ENCODE data around the gene EFCAB8.
"Not testable (repeated sequence)": the region's sequence is repeated elsewhere in the genome, so short reads cannot be mapped to it uniquely, and the experiment has no call there.

The EFCAB8 gene

GRCh38 chr20:32975121-32975520, 116.4 kb downstream of the EFCAB8 start:
- not testable (repeated sequence) for DNase-seq

- DNase-seq: no peak
Observed at GRCh38 chr20:32975698-32976674, 117.3 kb downstream of the EFCAB8 start.

DNA sequence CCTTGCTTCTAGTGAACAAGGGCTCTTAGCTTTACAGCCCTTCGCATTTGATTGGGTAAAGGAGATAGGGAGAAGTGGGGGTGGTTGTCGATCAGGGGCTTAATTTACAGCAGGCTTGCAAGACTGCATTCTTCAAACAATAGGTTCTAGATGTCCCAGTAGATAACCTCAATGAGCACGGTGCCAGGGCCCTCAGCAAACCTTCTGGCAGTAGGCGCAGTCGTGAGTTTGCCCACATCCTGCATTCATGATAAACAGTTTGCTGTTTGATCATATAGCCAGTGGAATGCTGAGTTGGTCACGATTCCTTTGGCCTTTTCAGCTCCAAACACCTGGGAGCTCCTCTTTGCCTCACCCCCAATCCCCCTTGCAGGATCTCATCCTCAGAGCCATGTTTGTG, 118.0 kb downstream of the EFCAB8 start:
- no peak for DNase-seq

GRCh38 chr20:32977281-32978008, 118.7 kb downstream of the EFCAB8 start:
- no peak for DNase-seq

DNA sequence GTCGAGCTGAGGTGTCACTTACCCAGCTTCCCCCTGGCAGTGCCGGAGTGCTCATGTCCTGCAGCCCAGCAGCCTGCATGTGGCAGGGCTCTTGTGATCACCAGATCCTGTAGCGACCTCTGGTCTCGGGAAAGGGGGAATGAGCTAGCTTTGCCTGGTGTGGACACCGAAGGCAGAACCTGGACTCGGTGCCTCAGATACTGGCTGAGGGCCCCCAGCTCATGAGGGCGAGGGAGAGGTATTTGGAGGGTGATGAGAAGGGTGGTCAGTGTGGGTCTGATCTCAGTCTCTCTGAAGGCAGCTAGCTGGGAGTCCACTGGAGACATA, 119.2 kb downstream of the EFCAB8 start:
- no peak for DNase-seq

DNA sequence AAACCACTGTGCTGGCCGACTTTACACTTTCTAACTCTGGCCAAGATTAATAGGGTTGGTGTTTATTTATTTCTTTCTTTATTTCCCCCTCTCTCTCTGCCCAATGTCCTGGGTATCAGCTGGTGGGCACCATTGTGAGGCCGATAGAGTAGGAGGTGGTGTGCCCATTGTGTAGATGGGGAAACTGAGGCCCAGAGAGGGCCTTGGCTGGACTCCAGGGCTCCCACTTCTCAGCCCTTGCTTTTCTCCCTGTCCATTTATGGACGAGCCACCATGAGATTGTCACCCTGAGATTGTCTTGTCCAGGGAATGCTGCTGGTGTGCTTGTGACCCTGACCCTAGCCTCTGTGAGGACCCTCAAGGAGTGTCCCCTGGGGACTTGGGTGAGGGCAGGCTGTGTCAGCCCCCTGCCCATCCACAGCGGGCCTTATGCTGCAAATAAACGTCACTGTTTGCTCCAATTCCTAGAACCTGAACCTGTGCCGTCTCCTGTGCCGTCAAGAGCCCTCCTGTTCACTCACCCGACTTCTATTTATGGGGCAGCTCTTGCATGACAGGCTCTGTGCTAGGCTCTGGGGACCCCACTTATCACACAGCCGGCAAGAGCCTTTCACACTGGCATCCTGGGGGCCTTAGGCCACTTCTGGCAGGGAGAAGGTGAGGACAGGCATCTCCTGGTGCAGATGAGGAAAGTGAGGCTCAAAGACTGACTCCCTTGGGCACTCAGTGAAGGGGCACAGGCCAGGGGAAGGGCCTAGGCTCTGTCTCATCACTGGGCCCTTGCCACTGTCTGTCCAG, 120.7 kb downstream of the EFCAB8 start:
- no peak for DNase-seq

DNA sequence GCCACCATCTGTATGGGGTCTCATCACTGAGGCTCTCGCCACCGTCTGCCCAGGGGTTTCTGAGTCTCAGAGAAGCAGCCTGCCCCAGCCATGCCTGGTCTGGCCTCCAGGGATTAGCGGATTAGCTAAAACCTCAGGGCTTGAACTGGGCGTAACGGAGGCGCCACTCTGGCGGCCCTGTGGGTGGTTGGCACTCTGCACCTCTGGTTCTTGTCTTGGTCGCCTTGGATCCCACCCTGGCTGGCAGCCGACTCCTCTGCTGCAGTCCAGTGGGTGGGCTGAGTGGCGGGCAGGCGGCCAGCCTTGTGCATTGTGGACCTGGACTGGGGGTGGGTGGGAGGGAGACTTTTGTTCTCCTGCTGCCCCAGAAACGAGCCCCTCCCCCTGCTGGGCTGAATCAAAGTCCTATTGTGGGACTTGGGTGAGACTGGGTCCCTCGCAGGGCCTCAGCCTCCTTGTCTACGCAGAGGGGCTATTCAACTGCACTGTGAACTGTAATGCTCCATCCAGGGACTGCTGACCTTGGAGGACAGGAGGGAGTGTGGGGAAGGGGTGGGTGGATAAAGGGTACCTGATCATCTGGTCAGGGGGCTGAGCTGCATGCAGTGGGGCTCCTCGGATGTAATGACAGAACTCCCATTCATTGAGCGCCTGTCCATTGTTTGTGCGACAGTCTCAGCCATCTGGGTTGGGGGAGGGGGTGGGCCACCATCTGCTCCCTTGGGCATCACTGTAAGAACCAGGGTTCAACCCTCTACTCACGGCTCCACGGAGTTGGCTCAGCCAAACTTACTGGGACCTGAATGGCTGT, 121.6 kb downstream of the EFCAB8 start:
- DNase-seq: no peak

DNA sequence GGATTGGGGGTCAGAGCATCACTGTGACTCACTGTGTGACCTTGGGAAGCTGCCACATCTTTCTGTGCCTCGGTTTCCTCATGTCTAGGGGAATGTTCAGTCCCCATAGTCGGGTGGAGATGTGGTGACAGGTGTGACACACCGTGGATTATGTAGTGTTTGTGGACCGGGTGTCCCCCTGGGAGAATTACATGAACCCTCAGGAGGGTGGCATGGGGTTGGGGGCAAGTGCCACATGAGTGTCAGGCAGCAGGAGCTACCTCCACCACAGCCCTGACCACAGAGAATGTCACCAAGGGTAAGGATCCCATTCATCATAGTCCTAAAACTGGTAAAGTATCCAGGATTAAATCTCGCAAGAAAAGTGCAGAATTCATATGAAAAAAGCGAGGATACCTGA, 122.3 kb downstream of the EFCAB8 start:
- DNase-seq: no peak

DNA sequence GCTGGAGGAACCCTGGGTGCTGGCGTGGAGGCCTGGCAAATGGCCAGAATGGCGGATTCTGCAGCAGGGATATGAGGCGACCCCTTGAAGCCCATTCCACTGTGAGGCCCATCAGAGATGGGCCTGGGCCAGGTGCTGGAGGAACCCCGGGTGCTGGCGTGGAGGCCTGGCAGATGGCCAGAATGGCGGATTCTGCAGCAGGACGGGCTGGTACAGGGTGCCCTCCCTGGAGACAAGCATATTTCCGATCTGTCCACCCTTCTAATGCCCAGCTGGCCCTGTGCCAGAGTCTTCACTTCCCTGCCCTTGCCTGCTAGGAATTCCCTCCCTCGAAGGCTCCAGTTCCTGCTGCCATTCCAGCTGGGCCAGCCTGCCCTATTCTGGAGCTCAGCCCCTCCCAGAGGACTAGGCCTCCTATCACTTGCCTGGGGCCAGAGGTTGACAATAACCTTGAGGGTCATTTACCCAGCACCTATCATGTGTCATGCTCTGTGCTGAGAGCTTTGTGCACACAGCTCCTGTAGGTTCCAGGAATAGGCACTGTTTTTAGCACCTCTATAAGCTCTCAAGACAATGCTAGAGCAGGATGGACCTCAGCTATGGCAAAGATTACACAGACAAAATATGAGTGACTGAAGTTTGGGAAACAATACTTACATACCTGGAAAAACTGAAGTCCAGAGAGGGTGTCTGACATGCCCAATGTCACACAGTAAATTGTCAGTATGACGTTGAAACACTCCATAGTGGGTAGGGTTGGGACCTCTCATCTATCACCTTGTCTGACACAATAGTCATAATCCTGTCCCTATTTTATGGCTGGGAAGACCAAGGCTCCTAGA, 124.1 kb downstream of the EFCAB8 start:
- DNase-seq: no peak

DNA sequence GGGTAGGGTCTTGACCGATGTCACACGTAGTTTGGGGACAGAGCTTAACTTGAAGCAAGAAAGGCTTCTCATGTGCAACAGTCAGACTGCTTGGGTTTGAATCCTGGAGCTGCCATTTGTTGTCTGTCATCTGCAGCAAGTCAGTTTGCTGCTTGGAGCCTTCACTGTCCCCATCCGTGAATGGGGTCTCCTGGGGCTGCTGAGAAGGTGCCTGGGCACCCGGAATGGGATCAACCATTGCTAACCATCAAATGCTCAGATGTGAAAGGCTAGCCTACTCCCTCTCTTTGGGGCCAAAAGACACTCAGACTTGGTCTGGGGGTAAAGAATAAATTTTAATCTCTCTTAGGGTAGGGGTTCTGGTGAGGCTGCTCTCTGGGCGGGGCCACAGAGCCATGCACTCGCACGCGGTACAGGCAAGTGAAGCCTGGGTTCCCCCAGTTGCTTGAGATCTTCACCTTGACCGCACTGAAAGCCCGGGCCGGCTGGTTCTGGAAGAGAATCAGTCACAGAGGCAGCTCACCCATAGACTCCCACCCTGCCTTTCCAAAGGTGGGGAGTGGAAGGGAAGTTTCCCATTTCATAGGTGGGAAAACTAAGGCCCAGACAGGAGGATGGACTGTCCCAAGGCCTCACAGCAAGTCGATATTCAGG, 124.9 kb downstream of the EFCAB8 start:
- no peak for DNase-seq

DNA sequence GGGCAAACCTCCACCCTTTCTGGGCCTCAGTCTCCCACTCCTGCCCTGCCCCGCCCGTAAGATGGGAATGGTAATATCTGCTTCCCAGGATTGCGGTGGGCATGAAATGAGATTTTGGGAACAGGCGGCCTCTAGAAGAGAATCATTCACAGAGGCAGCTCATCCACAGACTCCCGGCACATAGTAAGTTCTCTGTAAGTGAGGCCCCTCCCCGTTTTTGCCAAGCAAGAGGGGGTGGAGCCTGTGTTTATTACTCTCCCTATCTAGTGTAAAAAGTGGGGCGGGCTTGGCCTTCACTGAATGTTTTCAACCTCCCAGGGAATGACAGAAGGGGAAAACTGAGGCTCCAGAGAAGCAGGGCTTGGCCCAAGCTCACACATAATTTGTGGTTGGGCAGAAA, 125.5 kb downstream of the EFCAB8 start:
- no peak for DNase-seq

DNA sequence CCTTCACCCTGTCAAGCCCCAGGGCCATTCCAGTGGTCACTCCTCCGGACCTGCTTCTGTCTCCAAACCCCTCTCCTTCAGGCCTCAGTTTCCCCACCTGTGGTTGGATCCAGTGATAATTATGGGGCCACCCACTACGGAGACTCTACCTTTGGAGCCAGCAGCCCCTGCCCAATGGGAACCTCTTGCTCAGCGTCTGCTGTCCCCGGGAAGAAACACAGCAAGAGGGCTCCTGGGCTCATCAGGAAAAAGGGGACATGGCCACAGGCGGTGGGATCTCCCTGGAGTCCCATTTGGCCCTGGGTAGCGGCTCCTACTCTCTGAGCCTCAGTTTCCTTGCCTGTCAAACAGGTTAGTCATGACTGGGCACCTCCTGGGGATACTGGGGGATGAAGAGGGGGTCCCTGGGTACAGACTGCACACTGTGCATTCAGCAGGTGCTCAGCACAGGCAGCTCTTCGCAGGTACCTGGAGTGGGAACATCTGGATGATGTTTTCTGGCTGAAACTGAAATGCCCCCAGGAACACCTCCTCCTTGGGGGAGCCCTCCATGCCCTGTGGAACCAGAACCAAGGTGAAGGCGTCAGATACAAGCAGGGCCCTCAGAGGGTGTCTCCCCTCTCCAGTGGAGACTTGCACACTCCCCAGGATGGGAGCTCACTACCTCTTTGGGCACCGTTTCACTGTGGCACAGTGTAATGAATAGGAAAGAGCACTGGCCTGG, 126.1 kb downstream of the EFCAB8 start:
- DNase-seq: no peak

- DNase-seq: no peak
Observed at GRCh38 chr20:32985596-32985995, 126.9 kb downstream of the EFCAB8 start.

DNA sequence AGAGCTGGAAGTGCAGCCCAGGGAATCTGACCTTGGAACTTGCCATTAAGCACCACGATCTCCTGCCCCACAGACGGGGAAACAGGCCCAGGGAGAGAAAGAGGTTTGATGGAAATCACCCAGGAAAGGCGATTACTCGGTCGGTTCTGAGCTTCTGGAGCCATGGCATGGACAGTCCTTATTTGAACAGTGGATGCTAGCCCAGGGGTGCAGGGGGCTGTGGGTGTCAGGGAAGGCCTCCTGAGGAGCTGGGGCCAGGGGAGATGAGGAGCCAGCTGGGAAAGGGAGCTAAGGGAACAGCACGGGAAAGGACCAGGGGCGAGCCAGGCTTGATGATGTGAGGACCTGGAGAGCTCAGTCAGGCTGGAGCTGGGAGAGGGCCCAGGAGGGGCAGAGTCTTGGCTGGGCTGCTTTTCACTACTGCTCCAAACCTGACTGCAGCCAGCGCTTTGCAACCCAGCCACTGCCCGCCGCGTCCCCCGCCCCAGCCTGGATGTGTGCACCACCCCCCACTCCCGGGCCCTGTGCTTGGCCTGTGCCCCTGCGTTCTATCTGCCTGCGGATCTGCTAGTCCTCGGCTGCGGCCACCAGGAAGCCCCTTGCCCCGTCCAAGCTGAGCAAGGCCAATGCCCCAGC, 127.7 kb downstream of the EFCAB8 start:
- DNase-seq: no peak

- no peak for DNase-seq
Observed at GRCh38 chr20:32987044-32987825, 128.5 kb downstream of the EFCAB8 start.

DNA sequence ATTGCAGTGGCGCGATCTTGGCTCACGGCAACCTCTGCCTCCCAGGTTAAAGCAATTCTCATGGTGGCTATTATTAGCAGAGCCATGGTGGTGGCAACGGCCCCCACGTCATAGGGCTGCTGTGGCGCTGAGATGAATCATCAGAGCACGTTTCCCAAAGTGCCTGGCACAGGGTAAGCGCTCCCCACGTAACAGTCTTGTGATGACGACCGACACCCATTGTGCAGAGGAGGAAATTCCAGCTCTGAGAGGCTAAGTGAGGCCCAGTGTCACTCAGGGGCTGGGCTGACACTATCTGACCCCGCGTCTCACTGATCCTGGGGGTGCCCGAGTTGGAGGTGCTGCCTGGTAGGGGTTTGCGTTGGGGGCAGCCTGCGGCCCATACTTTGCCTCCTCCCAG, 129.3 kb downstream of the EFCAB8 start:
- no peak for DNase-seq

GRCh38 chr20:32989507-32990283, 131.0 kb downstream of the EFCAB8 start:
- no peak for DNase-seq

DNA sequence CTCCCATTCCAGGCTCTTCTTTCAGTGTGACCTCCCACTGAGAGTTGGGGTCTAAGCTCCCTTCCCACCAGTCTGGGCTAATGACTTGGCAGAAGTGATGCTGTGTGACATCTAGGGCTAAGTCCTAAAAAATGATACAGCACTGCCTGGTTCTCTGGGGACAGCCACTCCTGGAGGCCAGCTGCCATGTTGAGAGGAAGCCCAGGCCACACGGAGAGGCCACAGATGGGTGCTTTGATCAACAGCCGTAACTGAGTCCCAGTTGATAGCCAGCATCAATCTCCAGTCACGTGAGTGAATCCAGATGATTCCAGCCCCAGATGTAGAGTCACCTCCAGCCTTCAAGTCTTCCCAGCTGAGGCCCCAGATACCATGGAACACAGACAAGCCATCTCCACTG, 131.7 kb downstream of the EFCAB8 start:
- no peak for DNase-seq
